ENCODE data around the gene ASTN1. TPM values are rescaled to one million over a fixed set of nuclear protein-coding genes. Genes with fewer than 3 reads are reported as not detected.

The ASTN1 gene
- total RNA-seq, 4 donors from 2014 or later, result 1.2 to 2.2 (median 1.6) TPM

- intact Hi-C loops (cut with DNase I), result no loop called here
- TF ChIP-seq CTCF (IDR thresholded peaks at IDR 0.05), result no peak
- no peak for TF ChIP-seq POLR2AphosphoS5 (IDR thresholded peaks at IDR 0.05)
- TF ChIP-seq POLR2A (IDR thresholded peaks at IDR 0.05; ENCODE audit: low read depth), result no peak
- no peak for TF ChIP-seq EP300 (IDR thresholded peaks at IDR 0.05)
- WGBS, result 77% methylated on average over 4 of the region's 4 CpGs
These were observed 300.9 kb downstream of the ASTN1 start for GRCh38 chr1:176863613-176864012.

GRCh38 chr1:176858433-176858916 lies 306.0 kb downstream of the ASTN1 start:
- H3K27ac ChIP-seq (replicated peaks in 1 of 4), result no peak overlapping the region
- 59% methylated on average over 4 of the region's 4 CpGs for WGBS
- TF ChIP-seq EP300 (IDR thresholded peaks at IDR 0.05), result no peak
- no peak for DNase-seq (ENCODE audit: extremely low spot score)
- H3K9me3 ChIP-seq, result no peaks in the 10 kb centered on the region
- H3K4me3 ChIP-seq, result no peak overlapping the region
- no peaks in the 10 kb centered on the region for H3K27me3 ChIP-seq
- H3K36me3 ChIP-seq, result no peaks in the 10 kb centered on the region
- intact Hi-C loops (cut with DNase I), result no loop called here
- peaks cover 0 to 3% (median 0%) of the 10 kb centered on the region in 4 donors for H3K4me1 ChIP-seq

More at GRCh38 chr1:176863613-176864012, 300.9 kb downstream of the ASTN1 start:
- H3K27ac ChIP-seq (replicated peaks in 1 of 4), result no peak overlapping the region
- no peaks in the 10 kb centered on the region for H3K36me3 ChIP-seq
- H3K9me3 ChIP-seq, result no peaks in the 10 kb centered on the region
- H3K27me3 ChIP-seq, result no peaks in the 10 kb centered on the region
- no peak overlapping the region for H3K4me3 ChIP-seq
- no peaks in the 10 kb centered on the region for H3K4me1 ChIP-seq
- DNase-seq (ENCODE audit: extremely low spot score), result no peak

GRCh38 chr1:176857632-176858031 lies 306.9 kb downstream of the ASTN1 start:
- no peaks in the 10 kb centered on the region for H3K36me3 ChIP-seq
- no peak overlapping the region for H3K4me3 ChIP-seq
- no peak overlapping the region for H3K27ac ChIP-seq (replicated peaks in 1 of 4)
- intact Hi-C loops (cut with DNase I), result no loop called here
- H3K9me3 ChIP-seq, result no peaks in the 10 kb centered on the region
- WGBS, result 68% methylated on average over 4 of the region's 4 CpGs
- DNase-seq (ENCODE audit: extremely low spot score), result no peak
- no peaks in the 10 kb centered on the region for H3K27me3 ChIP-seq
- TF ChIP-seq EP300 (IDR thresholded peaks at IDR 0.05), result no peak
- TF ChIP-seq CTCF (IDR thresholded peaks at IDR 0.05), result no peak
- TF ChIP-seq POLR2AphosphoS5 (IDR thresholded peaks at IDR 0.05), result no peak
- no peak for TF ChIP-seq POLR2A (IDR thresholded peaks at IDR 0.05; ENCODE audit: low read depth)
- H3K4me1 ChIP-seq, result peaks cover 0 to 3% (median 0%) of the 10 kb centered on the region in 4 donors

GRCh38 chr1:176854758-176855745 lies 309.5 kb downstream of the ASTN1 start:
- H3K36me3 ChIP-seq, result no peaks in the 10 kb centered on the region
- WGBS, result 78% methylated on average over 7 of the region's 7 CpGs

More at GRCh38 chr1:176854758-176855745, 309.5 kb downstream of the ASTN1 start:
- H3K27ac ChIP-seq (replicated peaks in 1 of 4), result no peak overlapping the region
- H3K27me3 ChIP-seq, result no peaks in the 10 kb centered on the region
- intact Hi-C loops (cut with DNase I), result no loop called here
- no peaks in the 10 kb centered on the region for H3K9me3 ChIP-seq
- no peak for DNase-seq (ENCODE audit: extremely low spot score)
- H3K4me3 ChIP-seq, result no peak overlapping the region
- H3K4me1 ChIP-seq, result peaks cover 0 to 3% (median 0%) of the 10 kb centered on the region in 4 donors
- no peak for TF ChIP-seq EP300 (IDR thresholded peaks at IDR 0.05)
- TF ChIP-seq POLR2A (IDR thresholded peaks at IDR 0.05; ENCODE audit: low read depth), result no peak
- TF ChIP-seq CTCF (IDR thresholded peaks at IDR 0.05), result no peak
- TF ChIP-seq POLR2AphosphoS5 (IDR thresholded peaks at IDR 0.05), result no peak
